Thyroid gland (tissue), 4 donors: ENCODE measurements around the gene GAS6.

ENCODE experiments used
- CTCF ChIP-seq, 6 experiments: fragments of 200-600 bp in 3 of 6; fragments of 450-650 bp in 3 of 6; sonication (generic) in 3 of 6; IDR thresholded peaks; one replicate each; pipeline ENCODE4 v1.5.1; 2016 to 2019; ENCODE audit warnings: antibody characterized with exemption in 6 of 6, mild to moderate bottlenecking in 2 of 6, inconsistent platforms in 1 of 6, moderate library complexity in 1 of 6
- POLR2A ChIP-seq, 2 donors: fragments of 450-650 bp; IDR thresholded peaks; one replicate each; pipeline ENCODE4 v1.6.1; 2017; ENCODE audit warnings: antibody characterized with exemption in 2 of 2, mild to moderate bottlenecking in 2 of 2, moderate library complexity in 1 of 2

GRCh38 chr13:113864273-113864890 is 506 bp upstream of the GAS6 start:
- TF ChIP-seq CTCF (IDR thresholded peaks at IDR 0.05): no peak
- TF ChIP-seq POLR2A (IDR thresholded peaks at IDR 0.05): no peak
